NB4 (cell line): Measurements from ENCODE around the gene HMMR.

Experiments
- CTCF ChIP-seq: IDR thresholded peaks from one replicate; pipeline ENCODE4 v1.5.1; 2012; ENCODE audit warnings: low read depth, low read length
- MAX ChIP-seq: IDR thresholded peaks from 2 replicates; pipeline ENCODE4 v1.6.1; 2011; ENCODE audit warnings: low read depth, low read length
- MYC ChIP-seq: IDR thresholded peaks from 2 replicates; pipeline ENCODE4 v1.6.1; 2011; ENCODE audit warnings: low read depth, low read length
- POLR2A ChIP-seq: IDR thresholded peaks from 2 replicates; pipeline ENCODE4 v1.6.1; 2011; ENCODE audit warnings: mild to moderate bottlenecking; ENCODE audit not compliant: insufficient read length; ENCODE audit errors: extremely low read depth

- no peak for TF ChIP-seq CTCF
- TF ChIP-seq MYC = no peak
- TF ChIP-seq POLR2A = no peak
- no peak for TF ChIP-seq MAX
Observed at GRCh38 chr5:163458778-163459385, 1.6 kb upstream of the HMMR start.
